Pancreas (tissue), 10 donors: ENCODE measurements around the gene COX19. TPM values are rescaled to one million over a fixed set of nuclear protein-coding genes. Genes with fewer than 3 reads are reported as not detected.

ENCODE experiments used
- ATAC-seq, 4 donors: fragments of 200-7000 bp; cut with Tn5 transposase; one replicate each; pipeline versions ENCODE4 v1.8.0 to v1.9.1; 2020; ENCODE audit warnings: mild to moderate bottlenecking in 4 of 4, moderate library complexity in 4 of 4
- DNase-seq, 6 donors: peaks; one replicate each; pipeline ENCODE4 v3.0.0-alpha.2; 2020
- FAIRE-seq: peaks from 2 replicates; lab custom pipeline; 2012; peaks lifted over from hg19 to GRCh38; lab: Jason Lieb, UNC
- H3K27ac ChIP-seq, 4 donors: fragments of 200-600 bp; sonication (generic); 1 replicate in 3 of 4; 2 replicates in 1 of 4; pipeline versions ENCODE4 v1.5.0 to v1.8.0; 2020
- H3K27me3 ChIP-seq, 4 donors: fragments of 200-600 bp; one replicate each; pipeline ENCODE4 v1.8.0; 2021
- H3K36me3 ChIP-seq, 3 donors: fragments of 200-600 bp; sonication (generic) in 1 of 3; one replicate each; pipeline versions ENCODE4 v1.5.0 to v1.8.0; 2020 to 2021
- H3K4me1 ChIP-seq, 3 donors: fragments of 200-600 bp; one replicate each; pipeline ENCODE4 v1.8.0; 2021
- H3K4me3 ChIP-seq, 4 donors: fragments of 200-600 bp; sonication (generic) in 2 of 4; one replicate each; pipeline versions ENCODE4 v1.5.0 to v1.8.0; 2020 to 2021
- H3K9me3 ChIP-seq, 4 donors: fragments of 200-600 bp; one replicate each; pipeline ENCODE4 v1.8.0; 2021
- CTCF ChIP-seq, 4 donors: fragments of 200-600 bp; sonication (generic) in 3 of 4; IDR thresholded peaks; one replicate each; pipeline versions ENCODE4 v1.5.0 to v1.8.0; 2021; ENCODE audit warnings: antibody characterized with exemption in 4 of 4
- WGBS, 2 donors: extraction: QIAGEN DNeasy Blood & Tissue Kit; methylation state at CpG; one replicate each; pipeline ENCODE4 v1.1.7; 2013; 5-methylcytosine and 5-hydroxymethylcytosine counted together
- intact Hi-C, 3 donors: fragments of 100-400 bp; cut with DNase I; formaldehyde crosslinking; loops; one replicate each; pipeline versions ENCODE4 v1.11.1 to v1.14.2; 2022
- polyA plus RNA-seq, 2 donors: library from polyadenylated mRNA; stranded (reverse); fragments of 200-250 nt; gene quantifications; one replicate each; pipeline ENCODE4 v1.2.3, GENCODE V29; 2013
- total RNA-seq, 6 donors: library from RNA; stranded (reverse); fragmentation: NEBNext Ultra II Directional in 4 of 6; extraction: Animal tissue kit (Norgen Biotek cat#: 25700) in 4 of 6; gene quantifications; one replicate each; pipeline versions ENCODE4 v1.2.1 to v1.2.4, GENCODE V29; 2021 to 2023
- donor health status: healthy with polysubstance abuse.
- donor health status: DM: no; HTN: no; CAD: no; lungs with moderate emphysema.
- donor health status: DM: no; HTN: no; CAD: no.
- donor health status: control.
- donor health status: control.
- donor health status: Bipolar disorder and iron deficiency.
- donor health status: DM: yes; HTN: yes; CAD: no.
- donor health status: DM: no; HTN: no; CAD: no.
- donor health status: DM: no; HTN: no; CAD: no.
- donor health status: DM: yes; HTN: yes; CAD: no.

Gene COX19
- total and polyA plus RNA-seq, 8 donors: 4.2 to 9.1 (median 6.4) TPM

GRCh38 chr7:991729-992656 is 16.6 kb upstream of the COX19 start:
- Histone ChIP-seq H3K27me3 (no peaks in the 10 kb centered on the region), H3K36me3 (peaks cover 0 to 3% (median 0%) of the 10 kb centered on the region in 3 donors), H3K9me3 (no peaks in the 10 kb centered on the region), H3K27ac (no peak overlapping the region), H3K4me1 (no peaks in the 10 kb centered on the region), H3K4me3 (no peak overlapping the region)
- FAIRE-seq: no peak
- 69 to 86% methylated on average over 34 of the region's 34 CpGs for WGBS, 2 donors
- no peak for ATAC-seq
- intact Hi-C loops: loop anchor here (5.0 to 10.0 kb wide), 3 partner anchors 70 to 153 kb away; no protein-coding TSS in a partner anchor
- no peak for TF ChIP-seq CTCF (IDR thresholded peaks at IDR 0.05)
- peak in 2 of 6 donors; percentile 42 to 79 for DNase-seq

- FAIRE-seq (no peak), DNase-seq (peak in 1 of 6 donors; percentile 36), ATAC-seq (no peak)
- TF ChIP-seq CTCF (IDR thresholded peaks at IDR 0.05): no peak
- WGBS, 2 donors: 62 to 79% methylated on average over 35 of the region's 35 CpGs
- peaks cover 3 to 5% (median 4%) of the 10 kb centered on the region in 3 donors for H3K4me1 ChIP-seq
- H3K27me3 ChIP-seq: no peaks in the 10 kb centered on the region
- intact Hi-C loops: loop anchor here (5.0 to 10.0 kb wide), 3 partner anchors 71 to 154 kb away; no protein-coding TSS in a partner anchor
- no peaks in the 10 kb centered on the region for H3K9me3 ChIP-seq
- no peak overlapping the region for H3K4me3 ChIP-seq
- H3K27ac ChIP-seq: no peak overlapping the region
- H3K36me3 ChIP-seq: no peaks in the 10 kb centered on the region
Measured at GRCh38 chr7:990933-991728, 15.8 kb upstream of the COX19 start.

- intact Hi-C loops: loop anchor here (5.0 to 10.0 kb wide), 3 partner anchors 72 to 154 kb away; no protein-coding TSS in a partner anchor
- Histone ChIP-seq H3K36me3 (no peaks in the 10 kb centered on the region), H3K27me3 (no peaks in the 10 kb centered on the region), H3K4me3 (no peak overlapping the region), H3K27ac (no peak overlapping the region), H3K9me3 (no peaks in the 10 kb centered on the region), H3K4me1 (peaks cover 3 to 5% (median 4%) of the 10 kb centered on the region in 3 donors)
- no peak for FAIRE-seq
- no peak for ATAC-seq
- 77 to 84% methylated on average over 31 to 36 of the region's 36 CpGs for WGBS, 2 donors
- peak in 2 of 6 donors; percentile 44 to 75 for DNase-seq
- no peak for TF ChIP-seq CTCF (IDR thresholded peaks at IDR 0.05)
Measured at GRCh38 chr7:990352-990932, 15.1 kb upstream of the COX19 start.

- Histone ChIP-seq H3K9me3 (no peaks in the 10 kb centered on the region), H3K4me3 (no peak overlapping the region), H3K27me3 (no peaks in the 10 kb centered on the region), H3K4me1 (peaks cover 3 to 5% (median 4%) of the 10 kb centered on the region in 3 donors), H3K27ac (no peak overlapping the region), H3K36me3 (no peaks in the 10 kb centered on the region)
- peak in 2 of 6 donors; percentile 45 to 66 for DNase-seq
- no peak for ATAC-seq
- intact Hi-C loops: no loop called here
- FAIRE-seq: no peak
- no peak for TF ChIP-seq CTCF (IDR thresholded peaks at IDR 0.05)
- WGBS, 2 donors: 72 to 76% methylated on average over 15 of the region's 15 CpGs
Measured at GRCh38 chr7:988963-989529, 13.7 kb upstream of the COX19 start.
